ENCODE data around the gene KANK2.

DNA sequence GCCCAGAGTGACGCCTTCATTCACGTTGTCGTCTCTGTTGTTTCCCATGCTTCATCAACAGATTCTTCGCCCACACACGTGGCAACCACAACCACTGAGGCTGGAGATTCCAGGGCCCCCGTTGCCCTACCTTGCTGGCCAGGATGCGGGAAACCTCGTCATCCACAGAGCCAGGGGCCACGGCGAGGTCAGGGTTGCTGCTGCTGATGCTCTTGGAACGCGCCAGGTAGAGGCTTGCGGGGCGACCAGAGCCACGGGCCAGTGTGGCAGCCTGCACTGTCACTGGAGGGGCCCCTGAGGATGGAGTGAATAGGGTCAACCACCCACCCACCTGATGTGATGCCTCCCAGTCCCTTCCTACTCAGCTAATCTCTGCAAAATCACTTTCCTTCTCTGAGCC lies 35.7 kb upstream of the KANK2 start:
- TF ChIP-seq, protein P1, sequence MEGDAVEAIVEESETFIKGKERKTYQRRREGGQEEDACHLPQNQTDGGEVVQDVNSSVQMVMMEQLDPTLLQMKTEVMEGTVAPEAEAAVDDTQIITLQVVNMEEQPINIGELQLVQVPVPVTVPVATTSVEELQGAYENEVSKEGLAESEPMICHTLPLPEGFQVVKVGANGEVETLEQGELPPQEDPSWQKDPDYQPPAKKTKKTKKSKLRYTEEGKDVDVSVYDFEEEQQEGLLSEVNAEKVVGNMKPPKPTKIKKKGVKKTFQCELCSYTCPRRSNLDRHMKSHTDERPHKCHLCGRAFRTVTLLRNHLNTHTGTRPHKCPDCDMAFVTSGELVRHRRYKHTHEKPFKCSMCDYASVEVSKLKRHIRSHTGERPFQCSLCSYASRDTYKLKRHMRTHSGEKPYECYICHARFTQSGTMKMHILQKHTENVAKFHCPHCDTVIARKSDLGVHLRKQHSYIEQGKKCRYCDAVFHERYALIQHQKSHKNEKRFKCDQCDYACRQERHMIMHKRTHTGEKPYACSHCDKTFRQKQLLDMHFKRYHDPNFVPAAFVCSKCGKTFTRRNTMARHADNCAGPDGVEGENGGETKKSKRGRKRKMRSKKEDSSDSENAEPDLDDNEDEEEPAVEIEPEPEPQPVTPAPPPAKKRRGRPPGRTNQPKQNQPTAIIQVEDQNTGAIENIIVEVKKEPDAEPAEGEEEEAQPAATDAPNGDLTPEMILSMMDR (conservative IDR thresholded peaks at IDR 0.05; ENCODE audit: low read depth in 2 of 2): no peak
- TF ChIP-seq POLR2AphosphoS5 (IDR thresholded peaks at IDR 0.05; ENCODE audit: low read depth) (no peak), EZH2 (IDR thresholded peaks at IDR 0.05; ENCODE audit: low read depth, unreplicated experiment) (no peak), EZH2phosphoT487 (IDR thresholded peaks at IDR 0.05; ENCODE audit: unreplicated experiment) (no peak)
- TF ChIP-seq, protein P2, sequence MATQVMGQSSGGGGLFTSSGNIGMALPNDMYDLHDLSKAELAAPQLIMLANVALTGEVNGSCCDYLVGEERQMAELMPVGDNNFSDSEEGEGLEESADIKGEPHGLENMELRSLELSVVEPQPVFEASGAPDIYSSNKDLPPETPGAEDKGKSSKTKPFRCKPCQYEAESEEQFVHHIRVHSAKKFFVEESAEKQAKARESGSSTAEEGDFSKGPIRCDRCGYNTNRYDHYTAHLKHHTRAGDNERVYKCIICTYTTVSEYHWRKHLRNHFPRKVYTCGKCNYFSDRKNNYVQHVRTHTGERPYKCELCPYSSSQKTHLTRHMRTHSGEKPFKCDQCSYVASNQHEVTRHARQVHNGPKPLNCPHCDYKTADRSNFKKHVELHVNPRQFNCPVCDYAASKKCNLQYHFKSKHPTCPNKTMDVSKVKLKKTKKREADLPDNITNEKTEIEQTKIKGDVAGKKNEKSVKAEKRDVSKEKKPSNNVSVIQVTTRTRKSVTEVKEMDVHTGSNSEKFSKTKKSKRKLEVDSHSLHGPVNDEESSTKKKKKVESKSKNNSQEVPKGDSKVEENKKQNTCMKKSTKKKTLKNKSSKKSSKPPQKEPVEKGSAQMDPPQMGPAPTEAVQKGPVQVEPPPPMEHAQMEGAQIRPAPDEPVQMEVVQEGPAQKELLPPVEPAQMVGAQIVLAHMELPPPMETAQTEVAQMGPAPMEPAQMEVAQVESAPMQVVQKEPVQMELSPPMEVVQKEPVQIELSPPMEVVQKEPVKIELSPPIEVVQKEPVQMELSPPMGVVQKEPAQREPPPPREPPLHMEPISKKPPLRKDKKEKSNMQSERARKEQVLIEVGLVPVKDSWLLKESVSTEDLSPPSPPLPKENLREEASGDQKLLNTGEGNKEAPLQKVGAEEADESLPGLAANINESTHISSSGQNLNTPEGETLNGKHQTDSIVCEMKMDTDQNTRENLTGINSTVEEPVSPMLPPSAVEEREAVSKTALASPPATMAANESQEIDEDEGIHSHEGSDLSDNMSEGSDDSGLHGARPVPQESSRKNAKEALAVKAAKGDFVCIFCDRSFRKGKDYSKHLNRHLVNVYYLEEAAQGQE (IDR thresholded peaks at IDR 0.05; ENCODE audit: unreplicated experiment): no peak

Data from GM23338 (cell line).